ENCODE results near the gene MMP21.

The MMP21 gene

GRCh38 chr10:125792342-125793300 lies 17.0 kb upstream of the MMP21 start:
- DNase-seq (ENCODE audit: low read depth): no peak

- no peak for DNase-seq (ENCODE audit: low read depth)
Measured at GRCh38 chr10:125788156-125789034, 12.8 kb upstream of the MMP21 start.

- no peak for DNase-seq (ENCODE audit: low read depth)
Measured at GRCh38 chr10:125785791-125786190, 10.2 kb upstream of the MMP21 start.

GRCh38 chr10:125783957-125784356 lies 8.3 kb upstream of the MMP21 start:
- DNase-seq (ENCODE audit: low read depth): no peak

- no peak for DNase-seq (ENCODE audit: low read depth)
Measured at GRCh38 chr10:125783408-125783807, 7.8 kb upstream of the MMP21 start.

- DNase-seq (ENCODE audit: low read depth): no peak
Measured at GRCh38 chr10:125782616-125783015, 7.0 kb upstream of the MMP21 start.

- no peak for DNase-seq (ENCODE audit: low read depth)
Measured at GRCh38 chr10:125782054-125782453, 6.4 kb upstream of the MMP21 start.

- no peak for DNase-seq (ENCODE audit: low read depth)
Measured at GRCh38 chr10:125781374-125781773, 5.8 kb upstream of the MMP21 start.

- DNase-seq (ENCODE audit: low read depth): no peak
Measured at GRCh38 chr10:125779403-125780327, 4.0 kb upstream of the MMP21 start.

- no peak for DNase-seq (ENCODE audit: low read depth)
Measured at GRCh38 chr10:125778556-125778955, 2.9 kb upstream of the MMP21 start.

- no peak for DNase-seq (ENCODE audit: low read depth)
Measured at GRCh38 chr10:125777806-125778205, 2.2 kb upstream of the MMP21 start.

GRCh38 chr10:125774581-125775191 lies 935 bp downstream of the MMP21 start:
- DNase-seq (ENCODE audit: low read depth): no peak

GRCh38 chr10:125773687-125774543 lies 1.7 kb downstream of the MMP21 start:
- DNase-seq (ENCODE audit: low read depth): no peak

GRCh38 chr10:125772864-125773180 lies 2.8 kb downstream of the MMP21 start:
- no peak for DNase-seq (ENCODE audit: low read depth)

- DNase-seq (ENCODE audit: low read depth): no peak
Measured at GRCh38 chr10:125772112-125772863, 3.3 kb downstream of the MMP21 start.

- no peak for DNase-seq (ENCODE audit: low read depth)
Measured at GRCh38 chr10:125770844-125771243, 4.8 kb downstream of the MMP21 start.

GRCh38 chr10:125769175-125769574 lies 6.4 kb downstream of the MMP21 start:
- DNase-seq (ENCODE audit: low read depth): no peak

- DNase-seq (ENCODE audit: low read depth): no peak
Measured at GRCh38 chr10:125768219-125768855, 7.3 kb downstream of the MMP21 start.

- DNase-seq (ENCODE audit: low read depth): no peak
Measured at GRCh38 chr10:125766511-125766910, 9.1 kb downstream of the MMP21 start.

All from CMK (cell line).